ENCODE measurements around the gene NFATC3. TPM values are rescaled to one million over a fixed set of nuclear protein-coding genes. Genes with fewer than 3 reads are reported as not detected.

Gene NFATC3
- total RNA-seq, 1 donor from 2014 or later, result 74.5 TPM

DNA sequence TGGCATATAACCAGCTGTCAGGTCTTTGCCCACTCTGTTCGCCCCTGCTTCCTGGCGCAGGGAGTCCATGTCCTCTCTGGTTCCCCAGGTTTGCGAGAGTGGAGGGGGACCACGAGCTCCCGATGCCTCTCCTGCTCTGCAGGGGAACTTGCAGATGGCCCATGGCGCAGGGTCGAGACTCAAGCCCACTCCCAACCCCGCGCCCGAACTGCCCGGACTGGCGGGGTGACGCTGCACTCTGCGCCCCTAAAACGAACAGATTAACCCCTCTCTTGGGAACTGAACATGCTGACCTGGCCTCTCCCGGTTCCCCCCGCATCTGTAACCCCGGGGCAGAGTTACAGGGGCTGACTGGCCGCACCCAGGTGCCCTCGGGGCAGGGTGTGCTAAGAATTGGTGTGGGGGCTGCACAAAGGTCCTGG, 159.3 kb downstream of the NFATC3 start:
- Histone ChIP-seq H3K9me3 (no peaks in the 10 kb centered on the region), H3K27ac (peak overlapping the region; percentile 65), H3K36me3 (peaks cover 2% of the 10 kb centered on the region), H3K4me3 (peak overlapping the region; percentile 98), H3K4me1 (peaks cover 28% of the 10 kb centered on the region), H3K27me3 (no peaks in the 10 kb centered on the region)
- TF ChIP-seq, protein P1, sequence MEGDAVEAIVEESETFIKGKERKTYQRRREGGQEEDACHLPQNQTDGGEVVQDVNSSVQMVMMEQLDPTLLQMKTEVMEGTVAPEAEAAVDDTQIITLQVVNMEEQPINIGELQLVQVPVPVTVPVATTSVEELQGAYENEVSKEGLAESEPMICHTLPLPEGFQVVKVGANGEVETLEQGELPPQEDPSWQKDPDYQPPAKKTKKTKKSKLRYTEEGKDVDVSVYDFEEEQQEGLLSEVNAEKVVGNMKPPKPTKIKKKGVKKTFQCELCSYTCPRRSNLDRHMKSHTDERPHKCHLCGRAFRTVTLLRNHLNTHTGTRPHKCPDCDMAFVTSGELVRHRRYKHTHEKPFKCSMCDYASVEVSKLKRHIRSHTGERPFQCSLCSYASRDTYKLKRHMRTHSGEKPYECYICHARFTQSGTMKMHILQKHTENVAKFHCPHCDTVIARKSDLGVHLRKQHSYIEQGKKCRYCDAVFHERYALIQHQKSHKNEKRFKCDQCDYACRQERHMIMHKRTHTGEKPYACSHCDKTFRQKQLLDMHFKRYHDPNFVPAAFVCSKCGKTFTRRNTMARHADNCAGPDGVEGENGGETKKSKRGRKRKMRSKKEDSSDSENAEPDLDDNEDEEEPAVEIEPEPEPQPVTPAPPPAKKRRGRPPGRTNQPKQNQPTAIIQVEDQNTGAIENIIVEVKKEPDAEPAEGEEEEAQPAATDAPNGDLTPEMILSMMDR (IDR thresholded peaks at IDR 0.05), result no peak
- DNase-seq (no peak), ATAC-seq (no peak)
- intact Hi-C loops (cut with DNase I), result loop anchor here (10.0 kb wide), 1 partner anchor 890 kb away; the partner anchor contains the start of genes CHTF8 and UTP4

DNA sequence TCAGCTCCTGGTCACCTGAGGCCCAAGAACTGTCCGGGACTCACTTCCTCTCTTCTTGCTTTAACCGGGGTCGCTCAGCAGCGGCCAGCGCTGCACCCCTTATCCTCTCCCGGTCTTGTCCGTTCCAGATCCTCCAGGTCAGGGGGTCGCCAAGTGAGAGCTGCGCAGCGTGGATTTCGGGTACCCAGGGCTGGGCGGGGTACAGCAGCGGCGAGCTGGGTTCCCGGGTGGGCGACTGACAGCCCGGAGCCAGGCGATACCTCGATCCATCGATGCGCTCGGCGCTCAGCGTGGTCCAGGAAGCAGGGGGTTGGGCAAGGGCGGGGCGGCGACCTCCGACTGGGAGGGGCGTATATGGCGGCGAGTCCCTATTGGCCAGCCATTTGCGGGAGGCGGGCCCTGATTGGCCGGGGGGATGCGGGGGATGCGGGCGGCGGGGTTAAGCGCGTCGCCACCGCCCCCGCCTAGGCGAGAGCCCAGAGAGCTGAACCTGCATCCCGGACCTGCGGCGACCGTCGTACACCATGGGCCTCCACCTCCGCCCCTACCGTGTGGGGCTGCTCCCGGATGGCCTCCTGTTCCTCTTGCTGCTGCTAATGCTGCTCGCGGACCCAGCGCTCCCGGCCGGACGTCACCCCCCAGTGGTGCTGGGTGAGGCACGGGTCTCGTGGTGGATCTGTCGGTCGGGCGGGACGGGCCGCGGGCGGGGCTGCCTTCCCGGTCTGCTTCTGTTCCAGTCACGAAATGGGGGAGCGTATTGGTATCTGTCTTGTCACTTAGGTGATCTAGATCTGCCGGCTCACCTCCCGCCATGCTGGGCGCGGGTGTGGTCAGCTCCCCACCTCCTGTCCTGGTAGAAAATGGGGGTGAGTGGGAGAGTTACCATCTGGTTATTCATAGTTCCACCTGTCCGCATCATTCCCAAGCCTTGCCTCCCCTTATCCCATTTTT, 160.0 kb downstream of the NFATC3 start, which contains the start of gene PLA2G15:
PLA2G15 (plus strand) TSS at position 471 of the 951 bp plus-strand sequence; CDS start at position 525, 54 bp downstream.
- H3K9me3 ChIP-seq, result no peaks in the 10 kb centered on the region
- H3K27me3 ChIP-seq, result no peaks in the 10 kb centered on the region
- peaks cover 9% of the 10 kb centered on the region for H3K36me3 ChIP-seq
- peak within 1 kb of the TSS; percentile 74 for H3K27ac ChIP-seq
- TF ChIP-seq, protein P1 (IDR thresholded peaks at IDR 0.05), result no peak
- DNase-seq (peak; percentile 98), ATAC-seq (peak; percentile 97)
- peak within 1 kb of the TSS; percentile 98 for H3K4me3 ChIP-seq
- H3K4me1 ChIP-seq, result peaks cover 22% of the 10 kb centered on the region
- intact Hi-C loops (cut with DNase I), result loop anchor here (10.0 kb wide), 1 partner anchor 890 kb away; the partner anchor contains the start of genes CHTF8 and UTP4

DNA sequence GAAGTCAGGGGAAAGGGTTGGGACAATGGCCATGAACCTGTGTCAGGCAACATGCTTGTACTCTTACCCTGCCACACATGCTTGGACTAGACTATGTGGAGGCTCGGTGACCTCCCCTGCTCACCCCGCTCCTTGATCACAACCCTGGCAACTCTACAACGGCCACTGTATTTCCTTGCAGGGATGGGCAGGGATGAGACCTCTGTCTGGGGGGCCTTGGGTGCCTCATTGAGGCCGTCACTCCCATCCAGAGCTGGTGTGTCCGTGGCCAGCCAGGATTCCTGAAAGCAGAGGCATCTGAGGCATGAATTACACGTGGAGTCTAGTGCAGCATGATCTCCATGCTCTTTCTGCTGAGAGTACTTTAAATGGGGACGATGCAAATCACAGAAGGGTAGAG, 161.0 kb downstream of the NFATC3 start:
- H3K27me3 ChIP-seq, result no peaks in the 10 kb centered on the region
- no peak for DNase-seq
- ATAC-seq, result no peak
- H3K36me3 ChIP-seq, result peaks cover 19% of the 10 kb centered on the region
- peak overlapping the region; percentile 98 for H3K4me3 ChIP-seq
- TF ChIP-seq, protein P1 (IDR thresholded peaks at IDR 0.05), result no peak
- peaks cover 22% of the 10 kb centered on the region for H3K4me1 ChIP-seq
- intact Hi-C loops (cut with DNase I), result loop anchor here (10.0 kb wide), 1 partner anchor 889 kb away; the partner anchor contains the start of genes CHTF8 and UTP4
- H3K9me3 ChIP-seq, result no peaks in the 10 kb centered on the region
- H3K27ac ChIP-seq, result peak overlapping the region; percentile 74

DNA sequence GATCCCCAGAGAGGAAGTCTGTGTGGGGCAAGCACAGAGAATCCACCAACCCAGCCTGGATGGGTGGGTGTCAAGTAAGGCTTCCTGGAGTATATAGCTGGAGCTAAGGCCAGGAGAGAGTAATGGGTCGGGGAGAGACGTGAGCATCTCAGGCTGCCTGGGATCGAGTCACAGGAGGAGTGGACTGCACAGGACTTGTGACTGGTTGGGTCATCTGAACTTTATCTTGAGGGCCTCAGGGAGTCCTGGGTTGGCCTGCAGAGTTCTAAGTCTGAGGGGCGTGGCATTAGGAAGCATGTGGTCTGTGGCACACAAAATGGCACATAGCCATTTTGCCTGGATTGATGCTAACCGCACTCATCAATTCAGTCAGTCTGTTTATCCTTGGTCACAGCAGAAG, 161.5 kb downstream of the NFATC3 start:
- DNase-seq (no peak), ATAC-seq (peak; percentile 31)
- Histone ChIP-seq H3K27me3 (no peaks in the 10 kb centered on the region), H3K4me3 (peak overlapping the region; percentile 98), H3K9me3 (no peaks in the 10 kb centered on the region), H3K36me3 (peaks cover 24% of the 10 kb centered on the region), H3K27ac (no peak overlapping the region), H3K4me1 (peaks cover 22% of the 10 kb centered on the region)
- TF ChIP-seq, protein P1 (IDR thresholded peaks at IDR 0.05), result no peak
- intact Hi-C loops (cut with DNase I), result loop anchor here (10.0 kb wide), 1 partner anchor 888 kb away; the partner anchor contains the start of genes CHTF8 and UTP4

DNA sequence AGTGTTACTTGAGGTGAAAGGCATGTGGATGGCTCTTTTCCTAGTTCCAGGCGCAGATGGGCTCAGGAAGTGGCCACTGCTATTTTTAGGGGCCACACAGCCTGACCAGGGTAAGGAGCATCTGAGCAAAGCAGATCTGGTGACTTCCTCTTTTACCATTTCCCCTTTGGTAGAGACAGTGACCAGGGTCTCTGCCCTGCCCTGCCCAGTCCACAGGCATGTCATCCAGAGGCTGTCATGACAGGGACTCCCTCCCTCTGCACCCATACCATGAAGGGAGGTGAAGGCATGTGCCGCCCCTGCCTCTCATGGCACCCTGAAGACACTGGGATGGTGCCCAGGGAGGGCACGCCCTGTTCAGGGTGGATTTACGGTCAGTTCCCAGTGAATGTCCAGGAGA, 162.2 kb downstream of the NFATC3 start:
- H3K27ac ChIP-seq, result peak overlapping the region; percentile 47

More for the DNA sequence above, 162.2 kb downstream of the NFATC3 start:
- Histone ChIP-seq H3K4me1 (peaks cover 22% of the 10 kb centered on the region), H3K36me3 (peaks cover 30% of the 10 kb centered on the region), H3K9me3 (no peaks in the 10 kb centered on the region), H3K4me3 (peak overlapping the region; percentile 0), H3K27me3 (no peaks in the 10 kb centered on the region)
- TF ChIP-seq, protein P1 (IDR thresholded peaks at IDR 0.05), result no peak
- ATAC-seq (peak; percentile 55), DNase-seq (no peak)
- intact Hi-C loops (cut with DNase I), result loop anchor here (10.0 kb wide), 1 partner anchor 887 kb away; the partner anchor contains the start of genes CHTF8 and UTP4
